HepG2 (cell line): ENCODE data around the gene EIF1AD. TPM values are rescaled to one million over a fixed set of nuclear protein-coding genes. Genes with fewer than 3 reads are reported as not detected.
A peak's percentile ranks its signal among the peaks of the same experiment; 100 is the strongest.

Experiments used
- CAMTA2 ChIP-seq: sonication (generic); formaldehyde crosslinking; IDR thresholded peaks from 2 replicates; pipeline ENCODE4 v1.4.0; 2020; ENCODE audit warnings: mild to moderate bottlenecking, missing genetic modification reagents, borderline replicate concordance
- DMAP1 ChIP-seq: IDR thresholded peaks from 2 replicates; pipeline ENCODE4 v1.6.1; 2016
- HINFP ChIP-seq: sonication (generic); formaldehyde crosslinking; IDR thresholded peaks from 2 replicates; pipeline ENCODE4 v1.4.0; 2020; ENCODE audit warnings: low read depth, mild to moderate bottlenecking, missing genetic modification reagents
- NCOR1 ChIP-seq: fragments of 200-600 bp; sonication (generic); IDR thresholded peaks from 2 replicates; pipeline ENCODE4 v1.7.0; 2017; ENCODE audit warnings: antibody characterized with exemption, low read length, borderline replicate concordance
- PBX3 ChIP-seq: sonication (generic); formaldehyde crosslinking; IDR thresholded peaks from 2 replicates; pipeline ENCODE4 v1.8.1; 2023; ENCODE audit warnings: missing genetic modification reagents, inconsistent platforms, borderline replicate concordance
- RORA ChIP-seq: sonication (generic); formaldehyde crosslinking; IDR thresholded peaks from 2 replicates; pipeline ENCODE4 v1.5.0; 2020; ENCODE audit warnings: mild to moderate bottlenecking, missing genetic modification reagents, moderate library complexity
- SP2 ChIP-seq: sonication (generic); formaldehyde crosslinking; IDR thresholded peaks from 2 replicates; pipeline ENCODE4 v1.5.1; 2020; ENCODE audit warnings: mild to moderate bottlenecking, missing genetic modification reagents
- SUZ12 ChIP-seq: fragments of 150-350 bp; IDR thresholded peaks from 2 replicates; pipeline ENCODE4 v1.6.1; 2014; ENCODE audit warnings: low read depth, low read length
- ZHX1 ChIP-seq: sonication (generic); formaldehyde crosslinking; IDR thresholded peaks from 2 replicates; pipeline ENCODE4 v1.8.1; 2022; ENCODE audit warnings: low read depth, mild to moderate bottlenecking, missing genetic modification reagents
- ZNF709 ChIP-seq: sonication (generic); formaldehyde crosslinking; IDR thresholded peaks from 2 replicates; pipeline ENCODE4 v1.5.0; 2020; ENCODE audit warnings: mild to moderate bottlenecking, missing genetic modification reagents
- ZNF775 ChIP-seq: sonication (generic); formaldehyde crosslinking; IDR thresholded peaks from 2 replicates; pipeline ENCODE4 v1.4.0; 2020; ENCODE audit warnings: missing genetic modification reagents, mild to moderate bottlenecking, moderate library complexity, borderline replicate concordance
- polyA plus RNA-seq, 8 experiments: library from polyadenylated mRNA; depleted of rRNA in 3 of 8; stranded (reverse) in 7 of 8; unstranded in 1 of 8; fragments of >200 nt; fragmentation: Illumina TruSeq in 4 of 8; extraction: Trizol in 4 of 8; gene quantifications; 2 replicates each; pipeline versions ENCODE4 v1.2.1 to v1.2.3, GENCODE V29; 2011 to 2016; ENCODE audit warnings: low read depth in 4 of 8, missing spikeins in 1 of 8, mixed read lengths in 1 of 8; ENCODE audit not compliant: insufficient read depth in 1 of 8
- total RNA-seq, 5 experiments: library from RNA; depleted of rRNA; stranded (reverse); fragments of >200 nt; fragmentation: Illumina TruSeq; extraction: Trizol; gene quantifications; 2 replicates each; pipeline ENCODE4 v1.2.3, GENCODE V29; 2016; ENCODE audit warnings: low read depth in 1 of 5
- TF ChIP-seq, protein P1 (sequence below): sonication (generic); formaldehyde crosslinking; IDR thresholded peaks from 2 replicates; pipeline ENCODE4 v1.5.1; 2020; ENCODE audit warnings: mild to moderate bottlenecking, missing genetic modification reagents
- TF ChIP-seq, protein P2 (sequence below): sonication (generic); formaldehyde crosslinking; IDR thresholded peaks from 2 replicates; pipeline ENCODE4 v1.5.0; 2020; ENCODE audit warnings: missing genetic modification reagents, mild to moderate bottlenecking, borderline replicate concordance

Gene EIF1AD
- total and polyA plus RNA-seq, 2 of the 13 experiments (the other 11 are each of a cell fraction or from before 2014, with no cell fraction given): 18.2 to 30.8 TPM

GRCh38 chr11:65961267-65962140 is 40.5 kb downstream of the EIF1AD start, which contains the start of gene SART1 (continued):
- TF ChIP-seq RORA (CRISPR knock-in tag) (no peak), ZNF775 (no peak), ZHX1 (no peak), SP2 (CRISPR knock-in tag) (peak; percentile 61; the same call in 1 of the 2 replicates), PBX3 (no peak), HINFP (CRISPR knock-in tag) (no peak), SUZ12 (peak; percentile 57), DMAP1 (CRISPR knock-in tag) (peak; percentile 62; the same call in 1 of the 2 replicates), ZNF709 (0 out of 2 replicates have a peak, but pooled peaks have one; percentile 44), NCOR1 (no peak), CAMTA2 (CRISPR knock-in tag) (0 out of 2 replicates have a peak, but pooled peaks have one; percentile 74)
- TF ChIP-seq, protein P1, sequence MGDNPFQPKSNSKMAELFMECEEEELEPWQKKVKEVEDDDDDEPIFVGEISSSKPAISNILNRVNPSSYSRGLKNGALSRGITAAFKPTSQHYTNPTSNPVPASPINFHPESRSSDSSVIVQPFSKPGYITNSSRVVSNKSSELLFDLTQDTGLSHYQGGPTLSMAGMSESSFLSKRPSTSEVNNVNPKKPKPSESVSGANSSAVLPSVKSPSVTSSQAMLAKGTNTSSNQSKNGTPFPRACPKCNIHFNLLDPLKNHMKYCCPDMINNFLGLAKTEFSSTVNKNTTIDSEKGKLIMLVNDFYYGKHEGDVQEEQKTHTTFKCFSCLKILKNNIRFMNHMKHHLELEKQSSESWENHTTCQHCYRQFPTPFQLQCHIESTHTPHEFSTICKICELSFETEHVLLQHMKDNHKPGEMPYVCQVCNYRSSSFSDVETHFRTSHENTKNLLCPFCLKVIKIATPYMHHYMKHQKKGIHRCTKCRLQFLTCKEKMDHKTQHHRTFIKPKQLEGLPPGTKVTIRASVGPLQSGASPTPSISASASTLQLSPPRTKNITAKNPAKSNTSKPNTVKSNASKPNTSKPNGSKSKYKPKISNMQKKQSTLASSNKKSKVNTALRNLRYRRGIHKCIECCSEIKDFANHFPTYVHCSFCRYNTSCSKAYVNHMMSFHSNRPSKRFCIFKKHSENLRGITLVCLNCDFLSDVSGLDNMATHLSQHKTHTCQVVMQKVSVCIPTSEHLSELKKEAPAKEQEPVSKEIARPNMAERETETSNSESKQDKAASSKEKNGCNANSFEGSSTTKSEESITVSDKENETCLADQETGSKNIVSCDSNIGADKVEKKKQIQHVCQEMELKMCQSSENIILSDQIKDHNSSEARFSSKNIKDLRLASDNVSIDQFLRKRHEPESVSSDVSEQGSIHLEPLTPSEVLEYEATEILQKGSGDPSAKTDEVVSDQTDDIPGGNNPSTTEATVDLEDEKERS (CRISPR knock-in tag): no peak
- TF ChIP-seq, protein P2, sequence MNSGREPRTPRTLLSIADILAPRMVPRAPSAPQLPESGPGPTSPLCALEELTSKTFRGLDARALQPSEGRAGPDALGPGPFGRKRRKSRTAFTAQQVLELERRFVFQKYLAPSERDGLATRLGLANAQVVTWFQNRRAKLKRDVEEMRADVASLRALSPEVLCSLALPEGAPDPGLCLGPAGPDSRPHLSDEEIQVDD (CRISPR knock-in tag): no peak
